Fibroblast of skin of right biceps (primary cell): ENCODE results near the gene PFN1.
"Not testable (repeated sequence)": the region's sequence is repeated elsewhere in the genome, so short reads cannot be mapped to it uniquely, and the experiment has no call there.

ENCODE experiments used
- DNase-seq: peaks from one replicate; pipeline ENCODE4 v3.0.0-alpha.2; 2013

The PFN1 gene

GRCh38 chr17:4920351-4921048 lies 27.8 kb downstream of the PFN1 start:
- DNase-seq: no peak

GRCh38 chr17:4919511-4920047 lies 28.8 kb downstream of the PFN1 start:
- no peak for DNase-seq

GRCh38 chr17:4914551-4914950 lies 33.8 kb downstream of the PFN1 start:
- not testable (repeated sequence) for DNase-seq

- no peak for DNase-seq
These were observed 34.3 kb downstream of the PFN1 start for GRCh38 chr17:4913994-4914393.

GRCh38 chr17:4908711-4909496 lies 39.4 kb downstream of the PFN1 start:
- DNase-seq: peak; percentile 85

GRCh38 chr17:4908301-4908700 lies 40.0 kb downstream of the PFN1 start:
- DNase-seq: no peak

- not testable (repeated sequence) for DNase-seq
These were observed 41.7 kb downstream of the PFN1 start for GRCh38 chr17:4906642-4907041.

- peak; percentile 60 for DNase-seq
These were observed 45.1 kb downstream of the PFN1 start, which contains the start of gene CHRNE for GRCh38 chr17:4903051-4903818. Gene CHRNE, minus strand, starts transcription at chr17:4903098. Its CDS starts 35 bp downstream, at chr17:4903063.

GRCh38 chr17:4902540-4902939 lies 45.8 kb downstream of the PFN1 start:
- no peak for DNase-seq

- no peak for DNase-seq
These were observed 46.5 kb downstream of the PFN1 start for GRCh38 chr17:4901648-4902344.

- DNase-seq: no peak
These were observed 47.2 kb downstream of the PFN1 start for GRCh38 chr17:4901108-4901647.

- peak; percentile 34 for DNase-seq
These were observed 47.9 kb downstream of the PFN1 start for GRCh38 chr17:4900231-4901107.

- DNase-seq: peak; percentile 83
These were observed 48.7 kb downstream of the PFN1 start, which contains the start of gene C17orf107 for GRCh38 chr17:4899341-4900230. Gene C17orf107, plus strand, starts transcription at chr17:4899536. Its CDS starts 227 bp downstream, at chr17:4899763.

- no peak for DNase-seq
These were observed 49.4 kb downstream of the PFN1 start for GRCh38 chr17:4898927-4899326.

- DNase-seq: no peak
These were observed 50.0 kb downstream of the PFN1 start for GRCh38 chr17:4898351-4898750.

- DNase-seq: no peak
These were observed 50.5 kb downstream of the PFN1 start for GRCh38 chr17:4897785-4898184.

GRCh38 chr17:4897198-4897687 lies 51.1 kb downstream of the PFN1 start:
- no peak for DNase-seq

GRCh38 chr17:4896332-4897197 lies 51.8 kb downstream of the PFN1 start:
- no peak for DNase-seq
